OCI-LY1 (cell line): Measurements from ENCODE around the gene ASPG.

Experiments
- EZH2 ChIP-seq: fragments of 200-600 bp; sonication (generic), shearing (Covaris generic); IDR thresholded peaks from 2 replicates; pipeline ENCODE4 v1.8.0; 2017; ENCODE audit warnings: borderline replicate concordance, mixed run types, mild to moderate bottlenecking, antibody characterized with exemption, low read length, moderate library complexity, mixed read lengths
- TF ChIP-seq, protein P1 (sequence below): fragments of 200-600 bp; sonication (generic), shearing (Covaris generic); IDR thresholded peaks from 2 replicates; pipeline ENCODE4 v1.5.1; 2017; ENCODE audit warnings: mild to moderate bottlenecking, antibody characterized with exemption, low read length, moderate library complexity, mixed read lengths

DNA sequence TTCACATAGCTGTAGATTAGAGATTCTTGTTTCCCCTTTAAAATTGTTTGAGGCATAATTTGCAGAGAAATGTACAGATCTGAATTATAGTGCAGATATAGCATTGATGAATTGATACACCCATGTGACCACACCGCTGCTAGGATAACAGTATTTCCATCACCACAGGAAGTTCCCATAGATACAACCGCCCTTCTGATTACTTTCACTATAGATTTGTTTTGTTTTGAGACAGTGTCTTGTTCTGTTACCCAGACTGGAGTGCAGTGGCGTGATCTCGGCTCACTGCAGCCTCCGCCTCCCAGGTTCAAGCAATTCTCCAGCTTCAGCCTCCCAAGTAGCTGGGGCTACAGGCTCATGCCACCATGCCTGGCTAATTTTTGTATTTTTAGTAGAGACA lies 8.8 kb upstream of the ASPG start:
- TF ChIP-seq, protein P1, sequence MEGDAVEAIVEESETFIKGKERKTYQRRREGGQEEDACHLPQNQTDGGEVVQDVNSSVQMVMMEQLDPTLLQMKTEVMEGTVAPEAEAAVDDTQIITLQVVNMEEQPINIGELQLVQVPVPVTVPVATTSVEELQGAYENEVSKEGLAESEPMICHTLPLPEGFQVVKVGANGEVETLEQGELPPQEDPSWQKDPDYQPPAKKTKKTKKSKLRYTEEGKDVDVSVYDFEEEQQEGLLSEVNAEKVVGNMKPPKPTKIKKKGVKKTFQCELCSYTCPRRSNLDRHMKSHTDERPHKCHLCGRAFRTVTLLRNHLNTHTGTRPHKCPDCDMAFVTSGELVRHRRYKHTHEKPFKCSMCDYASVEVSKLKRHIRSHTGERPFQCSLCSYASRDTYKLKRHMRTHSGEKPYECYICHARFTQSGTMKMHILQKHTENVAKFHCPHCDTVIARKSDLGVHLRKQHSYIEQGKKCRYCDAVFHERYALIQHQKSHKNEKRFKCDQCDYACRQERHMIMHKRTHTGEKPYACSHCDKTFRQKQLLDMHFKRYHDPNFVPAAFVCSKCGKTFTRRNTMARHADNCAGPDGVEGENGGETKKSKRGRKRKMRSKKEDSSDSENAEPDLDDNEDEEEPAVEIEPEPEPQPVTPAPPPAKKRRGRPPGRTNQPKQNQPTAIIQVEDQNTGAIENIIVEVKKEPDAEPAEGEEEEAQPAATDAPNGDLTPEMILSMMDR = no peak
- TF ChIP-seq EZH2 = no peak
